ENCODE results near the gene MRPL37. TPM values are rescaled to one million over a fixed set of nuclear protein-coding genes. Genes with fewer than 3 reads are reported as not detected.

MRPL37 gene
- total and polyA plus RNA-seq, 2 of the 8 experiments (the other 6 are each of a cell fraction or from before 2014, with no cell fraction given), result 45.5 to 126 TPM

- H3K9ac ChIP-seq (replicated peaks in 1 of 4; ENCODE audit: extremely low read depth in 1 of 4, low read depth in 3 of 4, low read length in 3 of 4), result no peak overlapping the region
- no peak overlapping the region for H3K14ac ChIP-seq (ENCODE audit: insufficient read length)
- ChIA-PET POLR2A (ENCODE audit: partially characterized antibody) (interaction anchor here (1.2 to 1.5 kb wide), 2 partner anchors 8 to 228 kb away, joined by 3 to 4 read pairs; no protein-coding TSS in a partner anchor), CTCF (ENCODE audit: partially characterized antibody) (interaction anchor here (0.8 to 1.4 kb wide), 5 partner anchors 9 to 239 kb away, joined by 3 to 8 read pairs (median 3); no protein-coding TSS in a partner anchor)
- no peaks in the 10 kb centered on the region for H3K23me2 ChIP-seq (ENCODE audit: low read depth, low read length)
- no peak overlapping the region for H4K8ac ChIP-seq (ENCODE audit: extremely low read depth, insufficient read depth, low read length)
- no peak overlapping the region for H3K4me3 ChIP-seq (ENCODE audit: extremely low read depth in 1 of 4, insufficient read depth in 2 of 4, low read depth in 3 of 4, low read length in 4 of 4)
- H3K4ac ChIP-seq (replicated peaks; ENCODE audit: insufficient read length, low read depth, low read length), result no peak overlapping the region
- no peaks in the 10 kb centered on the region; a peak in 1 of 8 replicates for H3K36me3 ChIP-seq (ENCODE audit: control insufficient read depth in 2 of 4, insufficient read depth in 4 of 4, low read length in 3 of 4)
- no peaks in the 10 kb centered on the region for H3K27me3 ChIP-seq (replicated peaks in 1 of 4; ENCODE audit: control insufficient read depth in 3 of 4, extremely low read depth in 1 of 4, insufficient read depth in 3 of 4, low read length in 3 of 4)
- no peak overlapping the region for H4K5ac ChIP-seq (ENCODE audit: insufficient read length, low read depth, low read length)
- H3K4me1 ChIP-seq (replicated peaks in 1 of 4; ENCODE audit: control insufficient read depth in 3 of 4, insufficient read depth in 4 of 4, low read length in 3 of 4), result peaks cover 3 to 15% (median 4%) of the 10 kb centered on the region in 4 experiments
- H3K79me1 ChIP-seq (ENCODE audit: low read depth, low read length), result peaks cover 12% of the 10 kb centered on the region
- no peak overlapping the region for H2AFZ ChIP-seq (ENCODE audit: low read length)
- no peak for DNase-seq (ENCODE audit: low read depth in 1 of 2, low spot score in 2 of 2)
- no peak overlapping the region for H3K27ac ChIP-seq (ENCODE audit: low read depth, low read length)
- TF ChIP-seq USF2 (IDR thresholded peaks at IDR 0.05; ENCODE audit: low read length) (no peak), RAD21 (IDR thresholded peaks at IDR 0.05 in 1 of 2, conservative IDR thresholded peaks at IDR 0.05 in 1 of 2; ENCODE audit: low read depth in 2 of 2, low read length in 2 of 2) (no peak), SAP30 (IDR thresholded peaks at IDR 0.05; ENCODE audit: insufficient read depth, insufficient replicate concordance, low read length) (no peak), POLR2AphosphoS5 (IDR thresholded peaks at IDR 0.05; ENCODE audit: low read depth, low read length) (no peak)
- no peak overlapping the region for H2BK120ac ChIP-seq (replicated peaks; ENCODE audit: low read depth, low read length)
- H2BK12ac ChIP-seq (ENCODE audit: low read depth, low read length), result no peak overlapping the region
- H3K79me2 ChIP-seq (ENCODE audit: control insufficient read depth in 1 of 2, insufficient read depth in 2 of 2, low read length in 2 of 2), result peaks cover 0 to 46% of the 10 kb centered on the region in 2 experiments; a peak in 2 of 4 replicates
- H3K18ac ChIP-seq (ENCODE audit: extremely low read depth, low read length), result no peak overlapping the region
- H3K9me3 ChIP-seq (ENCODE audit: insufficient read depth in 2 of 2, low read depth in 1 of 2, low read length in 1 of 2), result no peaks in the 10 kb centered on the region
- peaks cover 6 to 23% of the 10 kb centered on the region in 2 experiments for H4K20me1 ChIP-seq (replicated peaks in 1 of 2; ENCODE audit: control insufficient read depth in 1 of 2, insufficient read depth in 2 of 2, low read length in 2 of 2)
- no peak overlapping the region for H3K4me2 ChIP-seq (ENCODE audit: insufficient read depth in 1 of 2, low read depth in 2 of 2, low read length in 2 of 2)
- no peak overlapping the region for H3K23ac ChIP-seq (ENCODE audit: insufficient read length)
- no peak overlapping the region for H2AK5ac ChIP-seq (ENCODE audit: low read depth, low read length)
- H2BK5ac ChIP-seq (ENCODE audit: low read depth, low read length), result no peak overlapping the region
- FAIRE-seq, result no peak
- no peak overlapping the region for H4K91ac ChIP-seq (replicated peaks; ENCODE audit: insufficient read length, low read length)
- 92% methylated on average over 10 of the region's 10 CpGs; no CpG with 5 or more reads in 1 of the 2 experiments for WGBS, 2 experiments (ENCODE audit: extremely low coverage in 1 of 2, insufficient coverage in 1 of 2, insufficient read length in 1 of 2, insufficient replicate concordance in 2 of 2, low coverage in 1 of 2, low lambda C conversion rate in 2 of 2, missing lambda C conversion rate in 1 of 2)
- no peak overlapping the region for H2BK20ac ChIP-seq (ENCODE audit: low read length)
- no peak overlapping the region for H3K56ac ChIP-seq (replicated peaks; ENCODE audit: insufficient read length, low read depth, low read length)
- no peak overlapping the region for H2BK15ac ChIP-seq (ENCODE audit: low read length)
These were observed 60.8 kb downstream of the MRPL37 start for GRCh38 chr1:54260810-54261209.

Measured in H1 (cell line).